PFSK-1 (cell line): Measurements from ENCODE around the gene GPD1L.

Experiments used
- POLR2AphosphoS5 ChIP-seq: IDR thresholded peaks from 2 replicates; pipeline ENCODE4 v1.6.1; 2012; ENCODE audit warnings: low read depth, mild to moderate bottlenecking, control low read depth, low read length, moderate library complexity
- REST ChIP-seq, 2 experiments: IDR thresholded peaks; 2 replicates each; pipeline versions ENCODE4 v1.6.1 to v1.8.0; 2011 to 2012; ENCODE audit warnings: low read depth in 2 of 2, low read length in 2 of 2, control low read depth in 1 of 2, inconsistent platforms in 1 of 2, mild to moderate bottlenecking in 1 of 2, moderate library complexity in 1 of 2; ENCODE audit not compliant: insufficient read depth in 1 of 2
- SIN3A ChIP-seq: IDR thresholded peaks from 2 replicates; pipeline ENCODE4 v1.6.1; 2012; ENCODE audit warnings: mild to moderate bottlenecking, low read length, moderate library complexity, borderline replicate concordance; ENCODE audit not compliant: insufficient read depth
- TAF1 ChIP-seq: IDR thresholded peaks from 2 replicates; pipeline ENCODE4 v1.6.1; 2012; ENCODE audit warnings: low read length, control low read depth, borderline replicate concordance; ENCODE audit not compliant: insufficient read depth

GRCh38 chr3:32126305-32127015, 20.0 kb downstream of the GPD1L start:
- TF ChIP-seq TAF1 (no peak), POLR2AphosphoS5 (no peak), REST (IDR thresholded peaks at IDR 0.05; ENCODE audit: insufficient read depth in 1 of 2, low read depth in 2 of 2, low read length in 2 of 2) (no peak), SIN3A (no peak)
